ENCODE measurements around the gene SPTBN2.

SPTBN2 gene

GRCh38 chr11:66718320-66718971, 10.6 kb downstream of the SPTBN2 start:
- Mint-ChIP-seq H3K27ac (no peak overlapping the region), H3K4me1 (ENCODE audit: low read depth) (peaks cover 10% of the 10 kb centered on the region), H3K27me3 (ENCODE audit: low read depth) (peaks cover 12% of the 10 kb centered on the region), H3K4me3 (no peak overlapping the region), H3K9me3 (no peaks in the 10 kb centered on the region), H3K36me3 (ENCODE audit: low read depth) (no peaks in the 10 kb centered on the region)

- Mint-ChIP-seq H3K9me3 (no peaks in the 10 kb centered on the region), H3K36me3 (ENCODE audit: low read depth) (no peaks in the 10 kb centered on the region), H3K27ac (no peak overlapping the region), H3K4me1 (ENCODE audit: low read depth) (peaks cover 10% of the 10 kb centered on the region), H3K4me3 (no peak overlapping the region), H3K27me3 (ENCODE audit: low read depth) (peaks cover 10% of the 10 kb centered on the region)
Measured at GRCh38 chr11:66717925-66718319, 11.1 kb downstream of the SPTBN2 start.

DNA sequence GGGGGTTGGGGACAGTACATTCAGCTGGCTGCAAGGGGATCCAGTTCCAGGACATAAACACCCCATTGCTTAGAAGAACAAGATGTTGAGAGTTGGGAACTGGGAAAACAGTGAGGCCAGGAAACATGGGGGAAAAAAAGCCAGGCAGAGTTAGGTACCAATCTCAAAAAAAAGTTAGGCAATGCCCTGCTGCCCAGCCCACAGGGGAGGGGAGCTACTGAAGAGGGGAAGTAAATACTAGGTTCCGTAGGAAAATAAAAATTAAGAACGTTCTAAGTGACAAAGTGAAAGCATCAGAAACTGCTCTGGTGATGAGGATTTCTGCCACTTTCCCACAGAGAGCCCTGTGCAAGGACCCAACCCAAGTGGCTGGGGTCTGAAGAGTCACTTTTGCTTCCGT, 12.0 kb downstream of the SPTBN2 start:
- H3K4me3 Mint-ChIP-seq = no peak overlapping the region
- H3K4me1 Mint-ChIP-seq (ENCODE audit: low read depth) = peaks cover 10% of the 10 kb centered on the region
- H3K27ac Mint-ChIP-seq = no peak overlapping the region
- H3K36me3 Mint-ChIP-seq (ENCODE audit: low read depth) = no peaks in the 10 kb centered on the region
- no peaks in the 10 kb centered on the region for H3K9me3 Mint-ChIP-seq
- H3K27me3 Mint-ChIP-seq (ENCODE audit: low read depth) = peaks cover 9% of the 10 kb centered on the region

DNA sequence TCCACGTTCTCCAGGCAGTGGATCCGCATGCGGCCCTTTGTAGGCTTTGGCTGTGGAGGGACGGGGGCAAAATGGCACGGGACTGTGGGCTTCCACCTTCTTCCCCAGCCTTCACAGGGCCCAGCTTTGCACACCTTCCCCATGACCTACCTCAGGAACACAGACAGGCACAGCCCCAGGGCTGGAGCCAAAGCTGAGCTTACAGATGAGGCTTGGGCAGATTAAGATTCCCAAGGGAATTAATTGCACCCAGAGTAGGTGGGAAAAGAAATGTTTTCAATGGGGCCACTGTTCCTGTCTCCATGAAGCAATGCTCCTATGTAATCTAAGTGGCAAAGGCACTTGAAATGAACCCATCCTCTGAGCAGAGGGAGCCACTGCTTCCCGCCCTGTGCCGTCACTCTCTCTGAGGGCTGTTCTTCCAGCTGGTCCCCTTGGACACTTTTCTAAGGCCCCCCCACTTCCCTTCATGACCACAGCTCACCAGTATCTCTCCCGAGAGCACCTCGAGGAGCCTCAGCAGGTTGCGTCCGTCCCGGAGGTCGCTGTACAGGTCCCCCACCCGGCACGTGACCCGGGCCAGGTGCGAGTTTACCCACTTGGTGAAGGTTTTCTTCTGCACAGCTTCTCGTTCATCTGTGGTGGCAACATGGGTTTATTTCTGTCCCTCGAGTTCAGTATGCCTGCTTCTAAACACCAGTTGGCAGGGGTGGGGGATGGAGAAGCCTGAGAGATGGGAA, 13.5 kb downstream of the SPTBN2 start:
- Mint-ChIP-seq H3K27me3 (ENCODE audit: low read depth) (peaks cover 9% of the 10 kb centered on the region), H3K9me3 (no peaks in the 10 kb centered on the region), H3K36me3 (ENCODE audit: low read depth) (no peaks in the 10 kb centered on the region), H3K27ac (no peak overlapping the region), H3K4me3 (no peak overlapping the region), H3K4me1 (ENCODE audit: low read depth) (peaks cover 8% of the 10 kb centered on the region)

GRCh38 chr11:66713746-66714480, 15.1 kb downstream of the SPTBN2 start:
- peaks cover 9% of the 10 kb centered on the region for H3K27me3 Mint-ChIP-seq (ENCODE audit: low read depth)

GRCh38 chr11:66710384-66710930, 18.6 kb downstream of the SPTBN2 start:
- Mint-ChIP-seq H3K36me3 (ENCODE audit: low read depth) (no peaks in the 10 kb centered on the region), H3K4me3 (no peak overlapping the region), H3K9me3 (no peaks in the 10 kb centered on the region), H3K27ac (no peak overlapping the region), H3K27me3 (ENCODE audit: low read depth) (peaks cover 5% of the 10 kb centered on the region), H3K4me1 (ENCODE audit: low read depth) (no peaks in the 10 kb centered on the region)

More at GRCh38 chr11:66713746-66714480, 15.1 kb downstream of the SPTBN2 start:
- Mint-ChIP-seq H3K4me3 (no peak overlapping the region), H3K4me1 (ENCODE audit: low read depth) (peaks cover 2% of the 10 kb centered on the region), H3K36me3 (ENCODE audit: low read depth) (no peaks in the 10 kb centered on the region), H3K9me3 (no peaks in the 10 kb centered on the region), H3K27ac (no peak overlapping the region)

- H3K36me3 Mint-ChIP-seq (ENCODE audit: low read depth) = no peaks in the 10 kb centered on the region
- no peak overlapping the region for H3K4me3 Mint-ChIP-seq
Measured at GRCh38 chr11:66708701-66709100, 20.3 kb downstream of the SPTBN2 start.

GRCh38 chr11:66708094-66708493, 20.9 kb downstream of the SPTBN2 start:
- H3K4me1 Mint-ChIP-seq (ENCODE audit: low read depth) = no peaks in the 10 kb centered on the region
- no peaks in the 10 kb centered on the region for H3K27me3 Mint-ChIP-seq (ENCODE audit: low read depth)
- H3K9me3 Mint-ChIP-seq = no peaks in the 10 kb centered on the region
- no peaks in the 10 kb centered on the region for H3K36me3 Mint-ChIP-seq (ENCODE audit: low read depth)
- H3K27ac Mint-ChIP-seq = no peak overlapping the region
- no peak overlapping the region for H3K4me3 Mint-ChIP-seq

More at GRCh38 chr11:66708701-66709100, 20.3 kb downstream of the SPTBN2 start:
- Mint-ChIP-seq H3K4me1 (ENCODE audit: low read depth) (no peaks in the 10 kb centered on the region), H3K27me3 (ENCODE audit: low read depth) (peaks cover 5% of the 10 kb centered on the region), H3K27ac (no peak overlapping the region), H3K9me3 (no peaks in the 10 kb centered on the region)

- Mint-ChIP-seq H3K4me1 (ENCODE audit: low read depth) (no peaks in the 10 kb centered on the region), H3K27me3 (ENCODE audit: low read depth) (no peaks in the 10 kb centered on the region), H3K4me3 (no peak overlapping the region), H3K27ac (no peak overlapping the region), H3K9me3 (no peaks in the 10 kb centered on the region), H3K36me3 (ENCODE audit: low read depth) (no peaks in the 10 kb centered on the region)
Measured at GRCh38 chr11:66707486-66707885, 21.5 kb downstream of the SPTBN2 start.

GRCh38 chr11:66706989-66707388, 22.0 kb downstream of the SPTBN2 start:
- H3K4me1 Mint-ChIP-seq (ENCODE audit: low read depth) = no peaks in the 10 kb centered on the region
- H3K4me3 Mint-ChIP-seq = no peak overlapping the region
- H3K27ac Mint-ChIP-seq = no peak overlapping the region
- H3K9me3 Mint-ChIP-seq = no peaks in the 10 kb centered on the region
- no peaks in the 10 kb centered on the region for H3K27me3 Mint-ChIP-seq (ENCODE audit: low read depth)
- no peaks in the 10 kb centered on the region for H3K36me3 Mint-ChIP-seq (ENCODE audit: low read depth)

DNA sequence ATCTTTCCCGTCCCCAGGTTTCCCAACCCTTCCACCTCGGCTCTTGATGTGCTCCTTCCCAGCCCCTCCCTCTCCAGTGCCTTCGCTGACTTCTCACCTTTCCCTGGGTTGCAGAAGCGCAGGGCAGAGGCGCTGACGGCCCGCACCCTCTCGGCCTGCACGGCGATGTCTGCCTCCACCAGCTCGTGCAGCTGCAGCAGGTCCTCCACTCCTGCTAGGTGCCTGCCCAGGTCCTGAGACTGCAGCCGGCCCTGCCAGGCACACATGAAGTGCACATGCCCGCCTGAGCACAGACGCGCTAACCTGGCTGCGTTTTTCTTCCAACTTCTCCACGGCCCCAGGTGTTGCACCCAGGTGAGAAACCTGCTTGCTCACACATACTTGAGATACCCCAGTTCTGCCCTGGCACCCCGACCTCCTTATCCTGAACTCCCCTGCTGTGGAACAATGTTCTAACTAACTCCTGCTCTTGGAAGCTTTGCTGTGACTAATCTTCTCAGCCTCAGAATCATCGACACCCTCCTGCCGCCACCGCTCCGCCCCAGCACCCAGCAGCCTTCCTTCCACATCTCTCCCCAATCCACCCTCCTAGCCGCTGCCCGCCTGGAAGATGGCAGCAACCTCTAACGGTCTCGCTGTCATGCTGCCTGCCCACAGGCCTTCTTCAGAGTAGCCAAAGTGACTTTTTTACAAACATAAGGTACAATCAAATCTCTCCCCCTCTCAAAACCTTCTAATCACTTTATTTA, 23.3 kb downstream of the SPTBN2 start:
- H3K4me3 Mint-ChIP-seq = no peak overlapping the region
- H3K4me1 Mint-ChIP-seq (ENCODE audit: low read depth) = no peaks in the 10 kb centered on the region
- H3K9me3 Mint-ChIP-seq = no peaks in the 10 kb centered on the region
- no peaks in the 10 kb centered on the region for H3K36me3 Mint-ChIP-seq (ENCODE audit: low read depth)
- H3K27ac Mint-ChIP-seq = no peak overlapping the region
- H3K27me3 Mint-ChIP-seq (ENCODE audit: low read depth) = no peaks in the 10 kb centered on the region

- no peaks in the 10 kb centered on the region for H3K4me1 Mint-ChIP-seq (ENCODE audit: low read depth)
- no peaks in the 10 kb centered on the region for H3K9me3 Mint-ChIP-seq
- H3K27ac Mint-ChIP-seq = no peak overlapping the region
- H3K36me3 Mint-ChIP-seq (ENCODE audit: low read depth) = no peaks in the 10 kb centered on the region
- H3K4me3 Mint-ChIP-seq = no peak overlapping the region
- no peaks in the 10 kb centered on the region for H3K27me3 Mint-ChIP-seq (ENCODE audit: low read depth)
Measured at GRCh38 chr11:66704659-66705360, 24.2 kb downstream of the SPTBN2 start.

DNA sequence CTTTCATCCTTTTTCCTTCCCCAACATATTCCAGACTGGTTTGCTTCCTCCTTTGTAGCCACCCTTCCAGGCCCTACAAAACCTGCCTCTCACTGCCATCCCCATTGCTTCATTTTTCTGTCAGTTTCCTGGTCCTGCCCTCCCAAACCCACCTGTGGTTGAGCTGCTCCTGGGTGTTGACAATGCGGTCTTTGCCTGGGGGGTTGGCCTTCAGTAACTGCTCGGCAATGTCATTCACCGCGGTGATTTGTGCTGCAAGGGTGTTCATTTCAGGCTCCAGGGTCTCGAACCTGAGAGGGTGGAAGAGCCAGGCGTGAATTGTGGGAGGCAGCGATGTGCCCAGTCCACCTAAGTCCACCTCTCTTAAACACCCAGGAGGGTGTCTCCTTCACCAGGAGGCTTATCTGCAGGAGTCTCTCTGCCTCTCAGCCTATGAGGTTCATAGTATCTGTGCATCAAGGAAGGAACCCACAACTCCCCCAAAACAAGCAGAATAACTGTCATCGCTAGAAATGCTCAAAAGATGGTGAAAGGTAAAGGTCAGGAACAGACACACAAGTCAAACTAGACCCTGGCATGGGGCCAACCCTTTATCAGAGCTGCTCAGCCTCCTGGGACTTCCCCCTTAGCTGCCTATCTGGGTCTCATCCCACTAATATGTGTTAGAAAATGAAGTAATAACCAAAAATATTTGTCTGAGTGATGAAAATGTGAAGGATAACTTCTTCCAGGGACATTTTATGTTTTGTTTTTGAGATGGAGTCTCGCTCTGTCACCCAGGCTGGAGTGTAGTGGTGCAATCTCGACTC, 27.4 kb downstream of the SPTBN2 start:
- H3K4me1 Mint-ChIP-seq (ENCODE audit: low read depth) = no peaks in the 10 kb centered on the region
- H3K36me3 Mint-ChIP-seq (ENCODE audit: low read depth) = no peaks in the 10 kb centered on the region
- H3K27me3 Mint-ChIP-seq (ENCODE audit: low read depth) = no peaks in the 10 kb centered on the region
- H3K27ac Mint-ChIP-seq = no peak overlapping the region
- no peak overlapping the region for H3K4me3 Mint-ChIP-seq
- no peaks in the 10 kb centered on the region for H3K9me3 Mint-ChIP-seq

All from T-helper 1 cell treated with Interleukin-12 subunit alpha and Interleukin-12 subunit beta and Interleukin-4 antibody, amounts not matched to agents 30 μg/mL and 1 μg/mL, for 36 hours (primary cell).